ENCODE results near the gene MMP24.
A peak's percentile ranks its signal among the peaks of the same experiment; 100 is the strongest.
"Not testable (repeated sequence)": the region's sequence is repeated elsewhere in the genome, so short reads cannot be mapped to it uniquely, and the experiment has no call there.

MMP24 gene

DNA sequence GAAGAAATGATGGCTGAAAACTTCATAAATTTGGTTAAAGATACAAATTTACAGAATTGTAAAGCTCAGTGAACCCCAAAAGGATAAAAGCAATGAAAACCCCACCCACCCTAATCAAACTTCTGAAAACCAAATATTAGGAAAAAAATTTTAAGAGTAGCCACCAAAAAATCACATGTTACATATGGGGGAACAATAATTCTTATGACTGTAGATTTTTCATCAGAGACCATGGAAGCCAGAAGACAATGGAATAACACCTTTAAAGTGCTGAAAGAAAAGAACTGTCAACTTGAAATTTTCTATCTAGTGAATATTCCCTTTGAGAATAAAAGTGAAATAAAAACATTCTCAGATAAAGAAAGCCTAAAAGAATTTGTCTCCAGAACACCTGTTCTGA, 30.2 kb upstream of the MMP24 start:
- Histone ChIP-seq H3K27me3 (ENCODE audit: insufficient read depth, low read length) (peaks cover 3% of the 10 kb centered on the region), H3K9me3 (ENCODE audit: low read length) (peaks cover 7% of the 10 kb centered on the region), H3K4me1 (ENCODE audit: insufficient read depth, low read length) (no peaks in the 10 kb centered on the region), H2AFZ (ENCODE audit: low read depth, low read length) (no peak overlapping the region), H3K4me3 (ENCODE audit: low read length) (no peak overlapping the region), H3K36me3 (ENCODE audit: insufficient read depth, low read length) (no peaks in the 10 kb centered on the region)

DNA sequence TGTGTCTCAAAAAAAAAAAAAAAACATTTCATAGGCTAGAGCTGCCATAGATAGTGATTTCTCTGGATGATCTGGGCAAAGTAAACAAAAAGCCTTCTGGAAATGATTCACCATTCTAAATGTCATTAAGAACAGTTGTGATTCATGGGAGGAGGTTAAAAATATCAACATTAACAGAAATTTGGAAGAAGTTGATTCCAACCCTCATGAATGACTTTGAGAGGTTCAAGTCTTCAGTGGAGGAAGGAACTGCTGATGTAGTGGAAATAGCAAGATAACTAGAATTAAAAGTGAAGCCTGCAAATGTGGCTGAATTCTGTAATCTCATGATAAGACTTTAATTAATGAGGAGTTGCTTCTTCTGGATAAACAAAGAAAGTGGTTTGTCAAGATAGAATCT, 26.8 kb upstream of the MMP24 start:
- H3K36me3 ChIP-seq (ENCODE audit: insufficient read depth, low read length), result no peaks in the 10 kb centered on the region
- peaks cover 5% of the 10 kb centered on the region for H3K9me3 ChIP-seq (ENCODE audit: low read length)
- H3K27me3 ChIP-seq (ENCODE audit: insufficient read depth, low read length), result no peaks in the 10 kb centered on the region
- no peaks in the 10 kb centered on the region for H3K4me1 ChIP-seq (ENCODE audit: insufficient read depth, low read length)
- no peak overlapping the region for H2AFZ ChIP-seq (ENCODE audit: low read depth, low read length)
- no peak overlapping the region for H3K4me3 ChIP-seq (ENCODE audit: low read length)

DNA sequence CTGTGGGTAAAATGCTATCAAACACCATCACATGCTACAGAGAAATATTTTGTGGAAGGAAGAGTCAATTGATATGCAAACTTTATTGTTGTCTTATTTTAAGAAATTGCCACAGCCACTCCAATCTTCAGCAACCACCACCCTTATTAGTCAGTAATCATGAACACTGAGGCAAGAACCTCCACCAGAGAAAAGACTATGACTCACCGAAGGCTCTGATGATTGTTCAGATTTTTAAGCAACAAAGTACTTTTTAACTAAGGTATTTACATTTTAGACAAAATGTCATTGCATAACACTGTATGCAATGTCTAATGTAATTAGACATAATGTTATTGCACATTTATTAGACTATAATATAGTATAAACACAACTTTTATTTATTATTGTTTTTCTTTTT, 26.2 kb upstream of the MMP24 start:
- H3K27me3 ChIP-seq (ENCODE audit: insufficient read depth, low read length), result no peaks in the 10 kb centered on the region
- peaks cover 5% of the 10 kb centered on the region for H3K9me3 ChIP-seq (ENCODE audit: low read length)
- H3K36me3 ChIP-seq (ENCODE audit: insufficient read depth, low read length), result no peaks in the 10 kb centered on the region
- no peak overlapping the region for H3K4me3 ChIP-seq (ENCODE audit: low read length)
- no peaks in the 10 kb centered on the region for H3K4me1 ChIP-seq (ENCODE audit: insufficient read depth, low read length)
- H2AFZ ChIP-seq (ENCODE audit: low read depth, low read length), result no peak overlapping the region

DNA sequence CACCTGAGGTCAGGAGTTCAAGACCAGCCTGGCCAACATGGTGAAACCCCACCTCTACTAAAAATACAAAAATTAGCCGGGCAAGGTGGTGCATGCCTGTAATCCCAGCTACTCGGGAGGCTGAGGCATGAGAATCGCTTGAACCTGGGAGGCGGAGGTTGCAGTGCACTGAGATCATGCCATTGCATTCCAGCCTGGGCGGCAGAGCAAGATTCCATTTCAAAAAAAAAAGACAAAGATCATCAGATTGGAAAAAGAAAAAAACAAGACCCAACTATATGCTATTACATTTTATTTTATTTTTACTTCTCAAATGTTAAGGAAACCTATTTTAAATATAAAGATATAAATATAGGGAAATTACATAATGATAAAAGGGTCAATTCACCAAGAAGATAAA, 25.0 kb upstream of the MMP24 start:
- not testable (repeated sequence) for H3K36me3 ChIP-seq (ENCODE audit: insufficient read depth, low read length); H3K4me1 ChIP-seq (ENCODE audit: insufficient read depth, low read length); H3K27me3 ChIP-seq (ENCODE audit: insufficient read depth, low read length); H3K9me3 ChIP-seq (ENCODE audit: low read length); H3K4me3 ChIP-seq (ENCODE audit: low read length); H2AFZ ChIP-seq (ENCODE audit: low read depth, low read length)

- no peaks in the 10 kb centered on the region for H3K4me1 ChIP-seq (ENCODE audit: insufficient read depth, low read length)
- no peaks in the 10 kb centered on the region for H3K36me3 ChIP-seq (ENCODE audit: insufficient read depth, low read length)
- H3K4me3 ChIP-seq (ENCODE audit: low read length), result no peak overlapping the region
- H3K9me3 ChIP-seq (ENCODE audit: low read length), result no peaks in the 10 kb centered on the region
- no peak overlapping the region for H2AFZ ChIP-seq (ENCODE audit: low read depth, low read length)
- H3K27me3 ChIP-seq (ENCODE audit: insufficient read depth, low read length), result no peaks in the 10 kb centered on the region
Observed at GRCh38 chr20:35206802-35207201, 19.7 kb upstream of the MMP24 start.

DNA sequence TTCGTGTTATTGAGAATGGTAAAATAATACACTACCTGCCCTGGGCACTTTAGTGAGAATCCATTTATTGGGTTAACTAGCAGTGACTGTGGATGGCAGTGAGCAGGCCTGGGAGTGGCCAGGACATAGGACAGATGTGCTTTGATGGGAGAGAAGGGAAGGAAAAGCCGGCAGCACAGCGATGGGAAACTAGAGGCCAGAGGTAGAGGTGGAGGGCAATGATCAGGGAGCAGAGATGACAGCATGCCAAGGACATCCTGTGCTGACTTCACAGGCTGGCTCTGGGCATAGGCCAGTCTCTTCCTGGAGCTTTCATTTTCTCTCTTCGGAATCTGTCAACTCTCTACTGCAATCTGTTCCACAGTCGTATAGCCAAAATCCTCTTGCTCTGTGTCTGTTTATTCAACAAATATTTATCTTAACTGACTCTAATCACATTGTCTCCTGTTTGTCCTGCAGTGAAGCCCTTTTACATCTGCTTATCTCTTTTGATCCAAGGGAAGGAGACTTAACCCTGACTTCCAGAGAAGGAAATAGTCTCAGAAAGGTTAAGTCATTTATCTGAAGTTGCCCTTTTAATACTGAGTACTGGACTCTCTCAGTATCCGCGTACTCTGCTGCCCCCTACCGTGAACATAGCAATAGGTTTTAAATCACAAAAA, 18.4 kb upstream of the MMP24 start:
- Histone ChIP-seq H3K36me3 (ENCODE audit: insufficient read depth, low read length) (no peaks in the 10 kb centered on the region), H3K9me3 (ENCODE audit: low read length) (no peaks in the 10 kb centered on the region), H3K4me1 (ENCODE audit: insufficient read depth, low read length) (no peaks in the 10 kb centered on the region), H3K27me3 (ENCODE audit: insufficient read depth, low read length) (no peaks in the 10 kb centered on the region), H2AFZ (ENCODE audit: low read depth, low read length) (no peak overlapping the region), H3K4me3 (ENCODE audit: low read length) (no peak overlapping the region)

DNA sequence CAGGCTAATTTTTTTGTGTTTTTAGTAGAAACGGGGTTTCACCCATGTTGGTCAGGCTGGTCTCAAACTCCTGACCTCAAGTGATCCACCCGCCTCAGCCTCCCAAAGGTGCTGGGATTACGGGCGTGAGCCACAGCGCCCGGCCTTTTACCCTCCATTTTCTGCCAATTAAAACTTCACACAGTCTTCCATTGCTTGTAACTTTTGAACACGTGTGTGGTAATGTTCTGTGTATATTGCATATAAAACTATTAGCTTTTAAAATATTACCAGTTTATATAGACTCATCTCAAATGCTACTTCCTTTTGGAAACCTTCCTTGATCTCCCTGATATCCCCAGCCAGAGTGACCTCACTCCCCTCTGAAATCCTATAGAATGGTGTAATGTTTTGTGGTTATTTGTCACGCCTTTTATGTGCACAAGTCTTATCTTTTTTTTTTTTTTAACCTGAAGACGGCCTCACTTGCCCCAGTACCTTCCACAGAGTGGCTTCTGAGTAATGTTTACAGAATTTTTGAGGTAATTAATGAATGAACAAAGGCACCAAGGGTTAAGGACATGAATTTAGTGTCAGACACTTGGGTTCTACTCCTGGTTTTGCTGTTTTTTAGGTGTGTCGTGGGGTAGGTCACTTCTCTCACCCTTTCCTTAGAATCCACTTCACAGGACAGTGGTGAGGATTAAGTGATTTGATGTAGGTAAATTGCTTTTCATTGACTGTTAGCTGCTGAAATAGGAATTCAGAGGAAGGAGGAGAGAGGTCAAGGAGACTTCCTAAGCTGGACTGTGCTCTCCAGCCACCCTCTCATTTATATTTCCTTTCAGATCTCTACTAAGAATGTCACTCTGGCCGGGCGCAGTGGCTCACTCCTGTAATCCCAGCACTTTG, 11.2 kb upstream of the MMP24 start:
- no peaks in the 10 kb centered on the region for H3K4me1 ChIP-seq (ENCODE audit: insufficient read depth, low read length)
- H3K4me3 ChIP-seq (ENCODE audit: low read length), result no peak overlapping the region
- H3K36me3 ChIP-seq (ENCODE audit: insufficient read depth, low read length), result no peaks in the 10 kb centered on the region
- no peaks in the 10 kb centered on the region for H3K9me3 ChIP-seq (ENCODE audit: low read length)
- peaks cover 2% of the 10 kb centered on the region for H3K27me3 ChIP-seq (ENCODE audit: insufficient read depth, low read length)
- no peak overlapping the region for H2AFZ ChIP-seq (ENCODE audit: low read depth, low read length)

DNA sequence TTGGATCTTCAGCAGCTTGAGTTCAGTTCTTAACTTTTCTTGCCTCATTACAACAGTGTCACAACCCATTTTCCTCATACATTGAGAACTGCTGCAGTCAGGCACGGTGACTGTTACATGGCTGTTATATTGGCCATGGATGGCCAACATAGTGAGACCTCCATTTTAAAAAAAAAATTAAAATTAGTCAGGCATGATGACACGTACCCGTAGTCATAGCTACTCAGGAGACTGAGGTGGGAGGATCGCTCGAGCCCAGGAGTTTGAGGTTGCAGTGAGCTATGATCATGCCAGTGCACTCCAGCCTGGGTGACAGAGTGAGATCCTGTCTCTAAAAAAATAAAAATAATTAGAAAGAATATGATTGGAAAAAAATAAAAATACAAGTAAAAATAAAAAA, 9.9 kb upstream of the MMP24 start:
- Histone ChIP-seq H3K4me1 (ENCODE audit: insufficient read depth, low read length) (no peaks in the 10 kb centered on the region), H3K9me3 (ENCODE audit: low read length) (no peaks in the 10 kb centered on the region), H3K36me3 (ENCODE audit: insufficient read depth, low read length) (no peaks in the 10 kb centered on the region), H3K27me3 (ENCODE audit: insufficient read depth, low read length) (peaks cover 2% of the 10 kb centered on the region), H2AFZ (ENCODE audit: low read depth, low read length) (no peak overlapping the region), H3K4me3 (ENCODE audit: low read length) (no peak overlapping the region)

GRCh38 chr20:35223941-35224340, 2.5 kb upstream of the MMP24 start:
- Histone ChIP-seq H3K36me3 (ENCODE audit: insufficient read depth, low read length) (no peaks in the 10 kb centered on the region), H3K9me3 (ENCODE audit: low read length) (peaks cover 2% of the 10 kb centered on the region), H3K4me1 (ENCODE audit: insufficient read depth, low read length) (peaks cover 8% of the 10 kb centered on the region), H3K4me3 (ENCODE audit: low read length) (no peak overlapping the region), H3K27me3 (ENCODE audit: insufficient read depth, low read length) (peaks cover 36% of the 10 kb centered on the region), H2AFZ (ENCODE audit: low read depth, low read length) (no peak overlapping the region)

- Histone ChIP-seq H3K27me3 (ENCODE audit: insufficient read depth, low read length) (peaks cover 38% of the 10 kb centered on the region), H3K9me3 (ENCODE audit: low read length) (peaks cover 2% of the 10 kb centered on the region), H2AFZ (ENCODE audit: low read depth, low read length) (no peak overlapping the region), H3K4me3 (ENCODE audit: low read length) (no peak overlapping the region), H3K4me1 (ENCODE audit: insufficient read depth, low read length) (peaks cover 8% of the 10 kb centered on the region), H3K36me3 (ENCODE audit: insufficient read depth, low read length) (no peaks in the 10 kb centered on the region)
Observed at GRCh38 chr20:35224536-35224935, 2.0 kb upstream of the MMP24 start.

- Histone ChIP-seq H2AFZ (ENCODE audit: low read depth, low read length) (no peak overlapping the region), H3K27me3 (ENCODE audit: insufficient read depth, low read length) (peaks cover 39% of the 10 kb centered on the region), H3K36me3 (ENCODE audit: insufficient read depth, low read length) (no peaks in the 10 kb centered on the region), H3K4me1 (ENCODE audit: insufficient read depth, low read length) (peaks cover 8% of the 10 kb centered on the region), H3K9me3 (ENCODE audit: low read length) (peaks cover 2% of the 10 kb centered on the region), H3K4me3 (ENCODE audit: low read length) (no peak overlapping the region)
Observed at GRCh38 chr20:35225319-35226125, 968 bp upstream of the MMP24 start.

DNA sequence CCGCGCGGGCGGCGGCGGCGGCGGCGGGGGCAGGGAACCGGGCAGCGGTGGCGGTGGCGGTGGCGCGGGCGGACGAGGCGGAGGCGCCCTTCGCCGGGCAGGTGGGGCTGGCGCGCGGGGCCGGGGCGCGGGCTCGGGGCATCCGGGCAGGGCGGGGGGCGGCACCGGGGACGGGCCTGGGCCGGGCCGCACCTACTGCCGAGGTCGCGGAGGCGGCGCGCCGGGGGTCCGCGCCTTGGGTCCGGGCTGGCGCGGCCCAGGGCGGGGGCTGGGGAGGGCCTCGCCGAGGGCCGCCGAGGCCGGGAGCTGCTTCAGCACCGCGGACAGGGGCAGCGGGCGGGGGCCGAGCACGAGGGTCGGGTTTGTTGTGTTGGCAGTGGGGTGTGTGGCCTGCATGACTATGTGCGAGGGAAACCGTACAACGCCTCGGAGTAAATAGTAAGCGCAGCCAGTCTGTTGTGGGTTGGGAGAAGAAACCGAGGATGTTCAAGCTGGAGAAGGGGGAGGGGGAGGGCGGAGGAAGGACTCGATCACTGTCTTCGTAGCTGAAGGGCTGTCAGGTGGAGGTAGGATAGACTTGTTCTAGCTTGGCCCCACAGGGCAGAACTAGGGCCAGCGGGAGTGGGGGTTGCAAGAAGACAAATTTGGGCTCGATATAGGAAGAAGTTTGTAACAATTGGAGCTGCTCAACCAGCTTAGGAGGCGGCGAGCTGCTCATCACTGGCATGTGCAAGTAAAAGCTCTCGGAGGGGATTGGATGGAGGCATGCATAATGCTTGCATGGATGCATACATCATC, 593 bp downstream of the MMP24 start:
- H3K9me3 ChIP-seq (ENCODE audit: low read length), result peaks cover 2% of the 10 kb centered on the region

More for the DNA sequence above, 593 bp downstream of the MMP24 start:
- peak overlapping the region; percentile 34 for H3K4me3 ChIP-seq (ENCODE audit: low read length)
- no peaks in the 10 kb centered on the region for H3K36me3 ChIP-seq (ENCODE audit: insufficient read depth, low read length)
- H3K4me1 ChIP-seq (ENCODE audit: insufficient read depth, low read length), result peaks cover 8% of the 10 kb centered on the region
- no peak overlapping the region for H2AFZ ChIP-seq (ENCODE audit: low read depth, low read length)
- peaks cover 39% of the 10 kb centered on the region for H3K27me3 ChIP-seq (ENCODE audit: insufficient read depth, low read length)

All from neuron (in vitro differentiated cells).